ENCODE measurements around the gene DGLUCY. TPM values are rescaled to one million over a fixed set of nuclear protein-coding genes. Genes with fewer than 3 reads are reported as not detected.

The DGLUCY gene
- total and polyA plus RNA-seq, 4 donors, result 29.0 to 74.3 (median 52.1) TPM

DNA sequence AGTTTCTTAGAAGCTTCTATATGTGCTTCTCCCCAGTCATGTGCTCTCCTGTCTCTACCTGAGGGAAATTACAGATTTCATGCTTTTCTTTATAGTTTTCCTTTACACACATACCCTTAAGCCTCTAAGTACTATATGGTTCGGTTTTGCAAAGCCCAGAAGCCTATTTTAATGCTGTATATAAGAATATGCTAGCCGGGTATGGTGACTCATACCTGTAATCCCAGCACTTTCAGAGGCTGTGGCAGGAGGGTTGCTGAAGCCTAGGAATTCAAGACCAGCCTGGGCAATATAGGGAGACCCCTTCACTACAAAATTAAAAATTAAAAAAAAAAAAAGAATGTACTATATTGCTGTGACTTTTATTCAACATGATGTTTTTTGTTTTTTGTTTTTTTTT, 15.4 kb downstream of the DGLUCY start:
- Histone ChIP-seq H3K9me3 (ENCODE audit: control insufficient read depth in 4 of 4, insufficient read depth in 3 of 4, low read length in 3 of 4) (no peaks in the 10 kb centered on the region), H3K36me3 (ENCODE audit: control insufficient read depth in 4 of 4, insufficient read depth in 4 of 4, low read length in 4 of 4) (peaks cover 6 to 14% (median 8%) of the 10 kb centered on the region in 4 donors), H3K4me3 (no peak overlapping the region), H3K27ac (ENCODE audit: low read depth in 1 of 2, low read length in 1 of 2) (no peak overlapping the region), H3K9ac (ENCODE audit: insufficient read depth in 1 of 2, low read length in 2 of 2) (no peak overlapping the region), H3K27me3 (ENCODE audit: control insufficient read depth in 3 of 3, insufficient read depth in 3 of 3, low read length in 2 of 3) (no peaks in the 10 kb centered on the region), H3K4me1 (ENCODE audit: control insufficient read depth in 5 of 5, insufficient read depth in 5 of 5, low read length in 5 of 5) (peaks cover 0 to 9% (median 1%) of the 10 kb centered on the region in 5 donors)
- 73 to 93% methylated on average over 2 of the region's 2 CpGs for WGBS, 2 donors
- no peak for DNase-seq
- no peak for ATAC-seq (ENCODE audit: insufficient read depth, low FRiP score)
- no peak for TF ChIP-seq CTCF (IDR thresholded peaks at IDR 0.05; ENCODE audit: control extremely low read depth, extremely low read depth)

DNA sequence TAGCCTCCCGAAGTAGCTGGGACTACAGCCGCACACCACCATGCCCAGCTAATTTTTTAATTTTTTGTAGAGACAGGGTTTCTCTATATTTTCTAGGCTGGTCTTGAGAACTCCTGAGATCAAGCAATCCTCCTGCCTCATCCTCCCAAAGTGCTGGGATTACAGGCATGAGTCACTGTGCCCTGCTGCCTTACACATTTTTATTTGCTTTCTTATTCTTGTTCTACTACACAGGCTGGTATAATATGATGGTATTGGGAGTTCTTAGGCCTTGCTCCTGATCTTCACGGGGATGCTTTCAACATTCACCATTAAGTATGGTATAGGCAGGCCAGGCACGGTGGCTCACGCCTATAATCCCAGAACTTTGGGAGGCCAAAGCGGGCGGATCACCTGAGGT, 21.2 kb downstream of the DGLUCY start:
- TF ChIP-seq CTCF (IDR thresholded peaks at IDR 0.05; ENCODE audit: control extremely low read depth, extremely low read depth), result no peak
- DNase-seq (no peak), ATAC-seq (ENCODE audit: insufficient read depth, low FRiP score) (no peak)
- H3K4me3 ChIP-seq, result no peak overlapping the region
- peak overlapping the region in 1 of 2 donors; percentile 33 for H3K27ac ChIP-seq (ENCODE audit: low read depth in 1 of 2, low read length in 1 of 2)
- no peaks in the 10 kb centered on the region for H3K9me3 ChIP-seq (ENCODE audit: control insufficient read depth in 4 of 4, insufficient read depth in 3 of 4, low read length in 3 of 4)
- no peak overlapping the region for H3K9ac ChIP-seq (ENCODE audit: insufficient read depth in 1 of 2, low read length in 2 of 2)
- H3K4me1 ChIP-seq (ENCODE audit: control insufficient read depth in 5 of 5, insufficient read depth in 5 of 5, low read length in 5 of 5), result no peaks in the 10 kb centered on the region
- 96 to 97% methylated on average over 7 of the region's 7 CpGs for WGBS, 2 donors
- H3K27me3 ChIP-seq (ENCODE audit: control insufficient read depth in 3 of 3, insufficient read depth in 3 of 3, low read length in 2 of 3), result no peaks in the 10 kb centered on the region
- peaks cover 3 to 15% (median 10%) of the 10 kb centered on the region in 4 donors for H3K36me3 ChIP-seq (ENCODE audit: control insufficient read depth in 4 of 4, insufficient read depth in 4 of 4, low read length in 4 of 4)

DNA sequence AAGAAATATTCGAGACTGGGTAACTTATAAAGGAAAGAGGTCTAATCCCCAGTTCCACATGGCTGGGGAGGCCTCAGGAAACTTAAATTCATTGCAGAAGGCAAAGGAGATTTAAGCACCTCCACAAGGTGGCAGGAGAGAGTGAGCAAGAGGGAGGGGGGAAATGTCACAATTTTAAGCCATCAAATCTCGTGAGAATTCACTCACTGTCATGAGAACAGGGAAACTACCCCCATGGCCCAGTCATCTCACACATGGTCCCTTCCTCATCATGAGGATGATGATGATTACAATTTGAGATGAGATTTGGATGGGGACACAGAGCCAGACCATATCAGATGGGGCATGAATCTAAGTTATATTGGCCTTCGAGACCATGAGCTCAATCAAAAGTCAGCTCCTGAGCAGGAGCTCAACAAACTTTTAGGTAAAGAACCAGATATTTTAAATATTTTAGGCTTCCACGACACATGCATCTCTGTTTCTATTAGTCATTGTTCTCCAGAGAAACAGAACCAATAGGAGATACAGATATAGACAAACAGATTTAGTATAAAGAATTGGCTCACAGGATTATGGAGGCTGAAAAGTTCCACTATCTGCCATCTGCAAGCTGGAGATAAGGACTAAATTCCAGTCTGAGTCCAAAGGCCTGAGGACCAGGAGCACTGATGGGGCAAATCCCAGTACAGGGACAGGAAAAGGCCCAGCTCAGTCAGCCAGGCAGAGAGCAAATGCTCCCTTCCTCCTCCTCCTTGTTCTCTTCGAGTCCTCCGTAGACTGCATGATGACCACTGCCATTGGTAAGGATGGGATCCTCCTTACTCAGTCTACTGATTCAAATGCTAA, 24.9 kb downstream of the DGLUCY start:
- peak; percentile 27 for TF ChIP-seq CTCF (IDR thresholded peaks at IDR 0.05; ENCODE audit: control extremely low read depth, extremely low read depth)
- peaks cover 0 to 7% (median 5%) of the 10 kb centered on the region in 4 donors for H3K36me3 ChIP-seq (ENCODE audit: control insufficient read depth in 4 of 4, insufficient read depth in 4 of 4, low read length in 4 of 4)
- no peak overlapping the region for H3K4me3 ChIP-seq
- no peaks in the 10 kb centered on the region for H3K9me3 ChIP-seq (ENCODE audit: control insufficient read depth in 4 of 4, insufficient read depth in 3 of 4, low read length in 3 of 4)
- peaks cover 0 to 5% (median 0%) of the 10 kb centered on the region in 5 donors for H3K4me1 ChIP-seq (ENCODE audit: control insufficient read depth in 5 of 5, insufficient read depth in 5 of 5, low read length in 5 of 5)
- no peak overlapping the region for H3K9ac ChIP-seq (ENCODE audit: insufficient read depth in 1 of 2, low read length in 2 of 2)
- ATAC-seq (ENCODE audit: insufficient read depth, low FRiP score) (no peak), DNase-seq (no peak)
- no peak overlapping the region for H3K27ac ChIP-seq (ENCODE audit: low read depth in 1 of 2, low read length in 1 of 2)
- WGBS, 2 donors, result 75 to 80% methylated on average over 6 of the region's 6 CpGs
- no peaks in the 10 kb centered on the region for H3K27me3 ChIP-seq (ENCODE audit: control insufficient read depth in 3 of 3, insufficient read depth in 3 of 3, low read length in 2 of 3)

Measured in lung (tissue), 12 donors.